ENCODE data around the gene PLCB1.

DNA sequence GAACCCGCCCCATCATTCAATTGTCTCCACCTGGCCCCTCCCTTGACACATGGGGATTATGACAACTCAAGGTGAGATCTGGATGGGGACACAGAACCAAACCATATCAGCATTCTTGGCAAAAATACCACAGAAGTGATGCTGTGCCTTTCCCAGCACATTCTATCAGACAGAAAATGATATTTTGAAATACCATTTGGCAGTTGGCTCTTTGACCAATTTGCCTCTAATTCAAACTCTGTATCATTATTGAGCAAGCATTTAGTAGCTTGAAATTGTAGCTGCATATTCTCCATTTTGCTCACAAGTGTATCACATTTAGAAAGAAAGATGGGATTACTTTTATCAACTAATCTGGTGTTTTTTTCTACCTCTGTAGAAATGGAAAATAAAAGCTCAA, 64.0 kb downstream of the PLCB1 start:
- TF ChIP-seq, protein P1, sequence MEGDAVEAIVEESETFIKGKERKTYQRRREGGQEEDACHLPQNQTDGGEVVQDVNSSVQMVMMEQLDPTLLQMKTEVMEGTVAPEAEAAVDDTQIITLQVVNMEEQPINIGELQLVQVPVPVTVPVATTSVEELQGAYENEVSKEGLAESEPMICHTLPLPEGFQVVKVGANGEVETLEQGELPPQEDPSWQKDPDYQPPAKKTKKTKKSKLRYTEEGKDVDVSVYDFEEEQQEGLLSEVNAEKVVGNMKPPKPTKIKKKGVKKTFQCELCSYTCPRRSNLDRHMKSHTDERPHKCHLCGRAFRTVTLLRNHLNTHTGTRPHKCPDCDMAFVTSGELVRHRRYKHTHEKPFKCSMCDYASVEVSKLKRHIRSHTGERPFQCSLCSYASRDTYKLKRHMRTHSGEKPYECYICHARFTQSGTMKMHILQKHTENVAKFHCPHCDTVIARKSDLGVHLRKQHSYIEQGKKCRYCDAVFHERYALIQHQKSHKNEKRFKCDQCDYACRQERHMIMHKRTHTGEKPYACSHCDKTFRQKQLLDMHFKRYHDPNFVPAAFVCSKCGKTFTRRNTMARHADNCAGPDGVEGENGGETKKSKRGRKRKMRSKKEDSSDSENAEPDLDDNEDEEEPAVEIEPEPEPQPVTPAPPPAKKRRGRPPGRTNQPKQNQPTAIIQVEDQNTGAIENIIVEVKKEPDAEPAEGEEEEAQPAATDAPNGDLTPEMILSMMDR (IDR thresholded peaks at IDR 0.05; ENCODE audit: extremely low read depth in 1 of 2, insufficient read depth in 1 of 2, low read depth in 1 of 2, low read length in 2 of 2) = no peak
- no peak for TF ChIP-seq MAX (IDR thresholded peaks at IDR 0.05; ENCODE audit: insufficient read depth, insufficient read length)
